HG03025 (cell line): ENCODE data around the gene LY9.
A peak's percentile ranks its signal among the peaks of the same experiment; 100 is the strongest.

ENCODE experiments used
- ATAC-seq: cut with Tn5 transposase; IDR thresholded peaks from one replicate; pipeline ENCODE4 v1.9.1; 2021; ENCODE audit warnings: mild to moderate bottlenecking, moderate library complexity; ENCODE audit not compliant: unreplicated experiment, low FRiP score

LY9 gene

GRCh38 chr1:160795951-160796383 is at the start of gene LY9:
Gene LY9, plus strand, starts transcription at chr1:160796174. Its CDS starts 14 bp downstream, at chr1:160796188.
- ATAC-seq: peak; percentile 66

- no peak for ATAC-seq
These were observed 49.0 kb upstream of the LY9 start for GRCh38 chr1:160746836-160747500.

GRCh38 chr1:160747717-160748116 is 48.3 kb upstream of the LY9 start:
- ATAC-seq: no peak

- no peak for ATAC-seq
These were observed 47.6 kb upstream of the LY9 start for GRCh38 chr1:160748181-160748877.

GRCh38 chr1:160748878-160749269 is 47.1 kb upstream of the LY9 start:
- no peak for ATAC-seq

- ATAC-seq: no peak
These were observed 45.4 kb upstream of the LY9 start for GRCh38 chr1:160750608-160751007.

- ATAC-seq: no peak
These were observed 43.6 kb upstream of the LY9 start for GRCh38 chr1:160752406-160752805.

- no peak for ATAC-seq
These were observed 43.0 kb upstream of the LY9 start for GRCh38 chr1:160752924-160753323.

GRCh38 chr1:160753594-160753993 is 42.4 kb upstream of the LY9 start:
- ATAC-seq: no peak

- ATAC-seq: no peak
These were observed 40.5 kb upstream of the LY9 start for GRCh38 chr1:160755461-160755860.

GRCh38 chr1:160755911-160756848 is 39.8 kb upstream of the LY9 start:
- no peak for ATAC-seq

GRCh38 chr1:160756849-160757201 is 39.1 kb upstream of the LY9 start:
- no peak for ATAC-seq

GRCh38 chr1:160758521-160758920 is 37.5 kb upstream of the LY9 start:
- ATAC-seq: no peak

- ATAC-seq: no peak
These were observed 36.2 kb upstream of the LY9 start for GRCh38 chr1:160759740-160760139.

GRCh38 chr1:160761046-160761445 is 34.9 kb upstream of the LY9 start:
- no peak for ATAC-seq

GRCh38 chr1:160761886-160762285 is 34.1 kb upstream of the LY9 start:
- ATAC-seq: no peak

- ATAC-seq: no peak
These were observed 32.0 kb upstream of the LY9 start for GRCh38 chr1:160763993-160764392.

- peak; percentile 71 for ATAC-seq
These were observed 28.3 kb upstream of the LY9 start for GRCh38 chr1:160767395-160768294.

GRCh38 chr1:160768295-160768657 is 27.7 kb upstream of the LY9 start:
- ATAC-seq: peak; percentile 67

- no peak for ATAC-seq
These were observed 23.6 kb upstream of the LY9 start for GRCh38 chr1:160772331-160772730.
